CD14-positive monocyte (primary cell): ENCODE results near the gene PAMR1. TPM values are rescaled to one million over a fixed set of nuclear protein-coding genes. Genes with fewer than 3 reads are reported as not detected.

Experiments used
- DNase-seq, 3 donors: peaks; one replicate each; pipeline ENCODE4 v3.0.0-alpha.2; 2011 to 2022
- H2AFZ ChIP-seq: 2 replicates; pipeline ENCODE4 v1.6.0; 2012; ENCODE audit warnings: mild to moderate bottlenecking, low read depth, low read length, inconsistent platforms; ENCODE audit not compliant: insufficient read depth, poor library complexity, severe bottlenecking
- H3K27ac ChIP-seq, 2 donors: 1 replicate in 1 of 2; 2 replicates in 1 of 2; pipeline ENCODE4 v1.5.1; 2012 to 2013; ENCODE audit warnings: low read length in 2 of 2, control low read depth in 1 of 2, inconsistent platforms in 1 of 2, low read depth in 1 of 2, mild to moderate bottlenecking in 1 of 2
- H3K27me3 ChIP-seq, 2 donors: one replicate each; pipeline versions ENCODE4 v1.6.0 to v1.6.1; 2011 to 2013; ENCODE audit warnings: low read length in 2 of 2; ENCODE audit not compliant: control insufficient read depth in 2 of 2, insufficient read depth in 2 of 2
- H3K36me3 ChIP-seq, 2 donors: replicated peaks in 1 of 2; 1 replicate in 1 of 2; 2 replicates in 1 of 2; pipeline versions ENCODE4 v1.5.1 to v1.6.1; 2012 to 2013; ENCODE audit warnings: low read length in 2 of 2, control low read depth in 1 of 2, inconsistent platforms in 1 of 2, mild to moderate bottlenecking in 1 of 2; ENCODE audit not compliant: insufficient read depth in 2 of 2, control insufficient read depth in 1 of 2
- H3K4me1 ChIP-seq, 2 donors: 1 replicate in 1 of 2; 2 replicates in 1 of 2; pipeline versions ENCODE4 v1.5.1 to v1.6.1; 2012 to 2013; ENCODE audit warnings: low read length in 2 of 2, control low read depth in 1 of 2, inconsistent platforms in 1 of 2, mild to moderate bottlenecking in 1 of 2, moderate library complexity in 1 of 2; ENCODE audit not compliant: insufficient read depth in 2 of 2, control insufficient read depth in 1 of 2
- H3K4me2 ChIP-seq: replicated peaks from 2 replicates; pipeline ENCODE3; 2012; ENCODE audit warnings: low read length, moderate library complexity, mild to moderate bottlenecking; ENCODE audit not compliant: poor library complexity, severe bottlenecking; ENCODE audit errors: extremely low read depth
- H3K4me3 ChIP-seq, 3 experiments: fragments of 200-600 bp in 1 of 3; sonication (generic) in 1 of 3; replicated peaks in 1 of 3; 1 replicate in 2 of 3; 2 replicates in 1 of 3; pipeline ENCODE4 v1.5.1; 2011 to 2013; ENCODE audit warnings: low read length in 3 of 3, mild to moderate bottlenecking in 3 of 3, control low read depth in 2 of 3, low read depth in 2 of 3, inconsistent platforms in 1 of 3, moderate library complexity in 1 of 3
- H3K79me2 ChIP-seq: 2 replicates; pipeline ENCODE4 v1.6.0; 2012; ENCODE audit warnings: mild to moderate bottlenecking, control low read depth, inconsistent platforms, low read length, moderate library complexity; ENCODE audit not compliant: insufficient read depth
- H3K9ac ChIP-seq: 2 replicates; pipeline ENCODE4 v1.6.0; 2017; ENCODE audit warnings: low read length, mild to moderate bottlenecking; ENCODE audit not compliant: insufficient read depth, poor library complexity, severe bottlenecking
- H3K9me3 ChIP-seq, 2 donors: replicated peaks in 1 of 2; 1 replicate in 1 of 2; 2 replicates in 1 of 2; pipeline versions ENCODE4 v1.5.1 to v1.6.1; 2012 to 2013; ENCODE audit warnings: low read length in 2 of 2, control low read depth in 1 of 2; ENCODE audit not compliant: control insufficient read depth in 1 of 2, insufficient read depth in 1 of 2
- H4K20me1 ChIP-seq: 2 replicates; pipeline ENCODE4 v1.6.0; 2012; ENCODE audit warnings: mild to moderate bottlenecking, low read length, control low read depth, moderate library complexity; ENCODE audit not compliant: insufficient read depth
- H3K27ac Mint-ChIP-seq, 7 donors: one replicate each; pipeline ENCODE4 v1.8.0; 2020; ENCODE audit warnings: mild to moderate bottlenecking in 7 of 7, mixed read lengths in 7 of 7, moderate library complexity in 6 of 7, inconsistent platforms in 2 of 7
- H3K27me3 Mint-ChIP-seq, 3 donors: one replicate each; pipeline ENCODE4 v1.8.0; 2021 to 2022; ENCODE audit warnings: low read depth in 3 of 3, mild to moderate bottlenecking in 3 of 3, mixed read lengths in 3 of 3, moderate library complexity in 3 of 3, inconsistent platforms in 1 of 3
- H3K36me3 Mint-ChIP-seq, 2 donors: one replicate each; pipeline ENCODE4 v1.8.0; 2020; ENCODE audit warnings: mixed read lengths in 2 of 2, inconsistent platforms in 1 of 2, mild to moderate bottlenecking in 1 of 2
- H3K4me1 Mint-ChIP-seq: one replicate; pipeline ENCODE4 v1.8.0; 2020; ENCODE audit warnings: mild to moderate bottlenecking, mixed read lengths
- H3K4me3 Mint-ChIP-seq, 2 donors: one replicate each; pipeline ENCODE4 v1.8.0; 2020; ENCODE audit warnings: mild to moderate bottlenecking in 2 of 2, mixed read lengths in 2 of 2, moderate library complexity in 1 of 2
- H3K9me3 Mint-ChIP-seq, 7 donors: one replicate each; pipeline ENCODE4 v1.8.0; 2020 to 2022; ENCODE audit warnings: mixed read lengths in 7 of 7, mild to moderate bottlenecking in 6 of 7, moderate library complexity in 6 of 7, inconsistent platforms in 2 of 7
- CTCF ChIP-seq: fragments of 200-600 bp; IDR thresholded peaks from one replicate; pipeline ENCODE4 v1.8.0; 2022; ENCODE audit warnings: antibody characterized with exemption, mild to moderate bottlenecking
- WGBS: methylation state at CpG from one replicate; pipeline ENCODE4 v1.1.5; 2013; ENCODE audit warnings: missing lambda C conversion rate; ENCODE audit not compliant: insufficient coverage; 5-methylcytosine and 5-hydroxymethylcytosine counted together
- intact Hi-C, 2 donors: fragments of 100-400 bp; cut with micrococcal nuclease; formaldehyde crosslinking; loops; one replicate each; pipeline versions ENCODE4 v1.15.0 to v1.15.1; 2023
- polyA plus RNA-seq, 3 donors: library from polyadenylated mRNA; depleted of rRNA in 1 of 3; unstranded in 2 of 3; stranded (reverse) in 1 of 3; fragments of 300-500 nt in 2 of 3; fragments of >200 nt in 1 of 3; fragmentation: Illumina TruSeq in 2 of 3; gene quantifications; 1 replicate in 2 of 3; 2 replicates in 1 of 3; pipeline ENCODE4 v1.2.3, GENCODE V29; 2012 to 2021

PAMR1 gene
- polyA plus RNA-seq, 3 donors = not detected

- Histone ChIP-seq H3K4me2 (no peak overlapping the region), H3K27me3 (no peaks in the 10 kb centered on the region), H3K27ac (no peak overlapping the region), H3K9ac (no peak overlapping the region), H2AFZ (no peak overlapping the region), H3K4me3 (no peak overlapping the region), H3K36me3 (no peaks in the 10 kb centered on the region), H3K79me2 (no peaks in the 10 kb centered on the region), H4K20me1 (no peaks in the 10 kb centered on the region), H3K9me3 (no peaks in the 10 kb centered on the region), H3K4me1 (no peaks in the 10 kb centered on the region)
- DNase-seq = no peak
- no peak for TF ChIP-seq CTCF
- Mint-ChIP-seq H3K4me1 (no peaks in the 10 kb centered on the region), H3K4me3 (no peak overlapping the region), H3K36me3 (no peaks in the 10 kb centered on the region), H3K9me3 (peaks cover 0 to 2% (median 0%) of the 10 kb centered on the region in 7 donors), H3K27me3 (peaks cover 5 to 16% (median 13%) of the 10 kb centered on the region in 3 donors), H3K27ac (no peak overlapping the region)
- 96% methylated on average over 2 of the region's 3 CpGs for WGBS
- intact Hi-C loops = no loop called here
These were observed 59.4 kb downstream of the PAMR1 start for GRCh38 chr11:35466058-35466457.

GRCh38 chr11:35464308-35464707 is 61.1 kb downstream of the PAMR1 start:
- H3K27me3 ChIP-seq = no peaks in the 10 kb centered on the region
- no peak overlapping the region for H2AFZ ChIP-seq
- no peak for TF ChIP-seq CTCF
- H4K20me1 ChIP-seq = no peaks in the 10 kb centered on the region
- Mint-ChIP-seq H3K36me3 (no peaks in the 10 kb centered on the region), H3K27me3 (peaks cover 5 to 16% (median 6%) of the 10 kb centered on the region in 3 donors), H3K4me1 (no peaks in the 10 kb centered on the region), H3K4me3 (no peak overlapping the region), H3K9me3 (peaks cover 0 to 2% (median 0%) of the 10 kb centered on the region in 7 donors), H3K27ac (no peak overlapping the region)
- no peak overlapping the region for H3K9ac ChIP-seq
- no peaks in the 10 kb centered on the region for H3K79me2 ChIP-seq
- H3K4me3 ChIP-seq = no peak overlapping the region
- no peak overlapping the region for H3K4me2 ChIP-seq
- H3K36me3 ChIP-seq = no peaks in the 10 kb centered on the region
- WGBS = no CpG with 5 or more reads among the region's 1 CpG
- intact Hi-C loops = no loop called here
- no peak overlapping the region for H3K27ac ChIP-seq
- H3K4me1 ChIP-seq = no peaks in the 10 kb centered on the region
- no peaks in the 10 kb centered on the region for H3K9me3 ChIP-seq
- DNase-seq = no peak
